ENCODE measurements around the gene AMPD2.
A peak's percentile ranks its signal among the peaks of the same experiment; 100 is the strongest.

Gene AMPD2

DNA sequence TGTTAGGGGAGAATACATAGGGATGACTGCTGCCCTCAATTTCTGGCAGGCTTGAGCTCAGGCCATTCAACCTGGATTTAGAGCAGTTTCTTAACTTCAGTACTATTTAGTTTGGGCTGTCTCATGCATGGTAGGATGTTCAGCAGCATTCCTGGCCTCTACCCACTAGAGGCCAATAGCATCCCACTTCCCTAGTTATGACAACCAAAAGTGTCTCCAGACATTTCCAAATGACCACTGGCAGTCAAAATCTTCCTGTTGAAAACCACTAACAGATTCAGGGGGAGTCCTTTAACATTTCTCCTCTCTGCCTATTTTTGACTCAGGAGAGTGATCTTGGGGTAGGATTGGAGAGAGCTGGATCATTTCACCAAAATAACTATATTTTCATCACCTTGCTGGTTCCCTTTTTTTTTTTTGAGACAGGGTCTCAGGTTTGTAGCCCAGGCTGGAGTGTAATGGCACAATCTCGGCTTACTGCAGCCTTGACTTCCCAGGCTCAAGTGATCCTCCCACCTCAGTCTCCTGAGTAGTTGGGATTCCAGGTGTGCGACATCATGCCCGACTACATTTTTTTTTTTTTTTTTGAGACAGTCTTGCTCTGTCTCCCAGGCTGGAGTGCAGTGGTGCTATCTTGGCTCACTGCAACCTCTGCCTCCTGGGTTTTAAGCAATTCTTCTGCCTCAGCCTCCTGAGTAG, 8.9 kb upstream of the AMPD2 start:
- TF ChIP-seq, protein P1, sequence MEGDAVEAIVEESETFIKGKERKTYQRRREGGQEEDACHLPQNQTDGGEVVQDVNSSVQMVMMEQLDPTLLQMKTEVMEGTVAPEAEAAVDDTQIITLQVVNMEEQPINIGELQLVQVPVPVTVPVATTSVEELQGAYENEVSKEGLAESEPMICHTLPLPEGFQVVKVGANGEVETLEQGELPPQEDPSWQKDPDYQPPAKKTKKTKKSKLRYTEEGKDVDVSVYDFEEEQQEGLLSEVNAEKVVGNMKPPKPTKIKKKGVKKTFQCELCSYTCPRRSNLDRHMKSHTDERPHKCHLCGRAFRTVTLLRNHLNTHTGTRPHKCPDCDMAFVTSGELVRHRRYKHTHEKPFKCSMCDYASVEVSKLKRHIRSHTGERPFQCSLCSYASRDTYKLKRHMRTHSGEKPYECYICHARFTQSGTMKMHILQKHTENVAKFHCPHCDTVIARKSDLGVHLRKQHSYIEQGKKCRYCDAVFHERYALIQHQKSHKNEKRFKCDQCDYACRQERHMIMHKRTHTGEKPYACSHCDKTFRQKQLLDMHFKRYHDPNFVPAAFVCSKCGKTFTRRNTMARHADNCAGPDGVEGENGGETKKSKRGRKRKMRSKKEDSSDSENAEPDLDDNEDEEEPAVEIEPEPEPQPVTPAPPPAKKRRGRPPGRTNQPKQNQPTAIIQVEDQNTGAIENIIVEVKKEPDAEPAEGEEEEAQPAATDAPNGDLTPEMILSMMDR (IDR thresholded peaks at IDR 0.05; ENCODE audit: low read depth, low read length, missing control alignments): no peak
- in situ Hi-C loops (cut with HindIII; ENCODE audit: low pct_ligation_motif_present, low sequenced_read_pairs): no loop called here

DNA sequence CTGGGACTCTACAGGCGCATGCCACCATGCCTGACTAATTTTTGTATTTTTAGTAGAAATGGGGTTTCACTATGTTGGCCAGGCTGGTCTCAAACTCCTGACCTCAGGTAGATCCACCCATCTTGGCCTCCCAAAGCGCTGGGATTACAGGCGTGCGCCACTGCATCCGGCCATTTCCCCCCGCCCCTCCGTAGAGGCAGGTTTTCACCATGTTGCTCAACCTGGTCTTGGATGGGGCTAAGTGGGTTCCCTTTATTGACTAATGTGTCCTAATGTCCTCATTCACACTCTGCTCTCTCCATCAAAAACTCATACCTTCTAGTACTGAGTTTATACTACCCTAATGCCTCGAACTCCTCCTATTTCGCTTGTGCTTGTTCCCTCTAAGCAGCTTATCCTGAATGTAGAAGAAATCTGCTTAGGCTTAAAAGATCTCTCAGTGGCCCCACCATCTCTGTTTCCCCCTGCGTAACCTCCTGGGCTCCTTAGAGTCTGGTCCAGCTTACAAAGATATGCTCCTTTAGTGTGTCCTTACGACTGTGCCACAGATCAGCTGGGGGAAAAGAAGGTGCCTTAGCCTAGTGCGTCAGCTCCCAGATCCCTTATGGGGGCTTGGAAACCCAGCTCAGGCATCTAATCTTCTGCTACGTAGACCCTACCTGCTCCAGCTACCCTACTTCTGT, 8.2 kb upstream of the AMPD2 start:
- DNase-seq: no peak
- in situ Hi-C loops (cut with HindIII; ENCODE audit: low pct_ligation_motif_present, low sequenced_read_pairs): no loop called here
- Histone ChIP-seq H3K4me3 (ENCODE audit: low read depth, low read length) (no peak overlapping the region), H3K27ac (no peak overlapping the region), H3K27me3 (replicated peaks) (no peaks in the 10 kb centered on the region), H3K36me3 (replicated peaks) (no peaks in the 10 kb centered on the region)
- TF ChIP-seq, protein P1 (IDR thresholded peaks at IDR 0.05; ENCODE audit: low read depth, low read length, missing control alignments): no peak

More for the DNA sequence above, 8.9 kb upstream of the AMPD2 start:
- peak; percentile 36 for DNase-seq
- no peak overlapping the region for H3K4me3 ChIP-seq (ENCODE audit: low read depth, low read length)
- no peaks in the 10 kb centered on the region for H3K36me3 ChIP-seq (replicated peaks)
- no peaks in the 10 kb centered on the region for H3K27me3 ChIP-seq (replicated peaks)
- peak overlapping the region; percentile 51 for H3K27ac ChIP-seq

DNA sequence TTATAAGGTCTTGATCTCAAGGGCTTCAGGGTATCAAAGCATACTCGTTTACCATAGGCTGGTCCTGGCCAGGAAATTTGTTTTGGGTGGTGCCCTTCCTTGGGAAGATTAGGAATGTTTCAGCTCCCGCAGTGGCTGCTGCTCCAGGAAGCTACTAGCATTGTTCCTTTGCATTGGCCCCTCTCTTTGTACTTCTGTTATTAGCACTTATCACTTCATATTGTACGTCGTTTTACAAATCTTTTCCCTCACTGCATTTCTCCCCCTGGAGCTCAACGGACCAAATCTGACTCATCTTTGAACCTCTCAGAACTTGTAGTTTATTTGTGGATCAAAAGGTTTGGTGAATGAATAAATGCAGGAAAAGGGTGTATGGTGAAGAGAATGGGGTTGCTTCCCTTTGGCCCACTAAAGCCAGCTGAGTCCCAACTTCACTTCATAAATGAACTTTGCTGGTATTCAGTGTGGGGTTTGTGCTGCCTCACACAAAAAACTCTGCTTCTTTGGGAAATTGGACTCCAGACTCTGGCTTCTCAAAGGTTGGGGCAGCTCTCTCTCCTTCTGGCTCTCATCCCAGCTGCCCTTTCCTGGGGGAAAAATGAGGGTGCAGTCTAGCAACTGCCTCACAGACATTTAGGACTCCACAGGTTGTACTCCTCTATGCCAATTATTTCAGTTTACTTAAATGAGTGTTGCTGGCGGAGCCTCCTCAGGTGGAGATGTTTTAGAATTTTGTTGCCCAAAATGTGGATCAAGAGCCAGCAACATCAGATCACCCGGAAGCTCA, 6.1 kb upstream of the AMPD2 start:
- TF ChIP-seq, protein P1 (IDR thresholded peaks at IDR 0.05; ENCODE audit: low read depth, low read length, missing control alignments): no peak
- no peak overlapping the region for H3K4me3 ChIP-seq (ENCODE audit: low read depth, low read length)
- in situ Hi-C loops (cut with HindIII; ENCODE audit: low pct_ligation_motif_present, low sequenced_read_pairs): no loop called here
- H3K36me3 ChIP-seq (replicated peaks): no peaks in the 10 kb centered on the region
- peak overlapping the region; percentile 23 for H3K27ac ChIP-seq
- H3K27me3 ChIP-seq (replicated peaks): no peaks in the 10 kb centered on the region
- peak; percentile 40 for DNase-seq

DNA sequence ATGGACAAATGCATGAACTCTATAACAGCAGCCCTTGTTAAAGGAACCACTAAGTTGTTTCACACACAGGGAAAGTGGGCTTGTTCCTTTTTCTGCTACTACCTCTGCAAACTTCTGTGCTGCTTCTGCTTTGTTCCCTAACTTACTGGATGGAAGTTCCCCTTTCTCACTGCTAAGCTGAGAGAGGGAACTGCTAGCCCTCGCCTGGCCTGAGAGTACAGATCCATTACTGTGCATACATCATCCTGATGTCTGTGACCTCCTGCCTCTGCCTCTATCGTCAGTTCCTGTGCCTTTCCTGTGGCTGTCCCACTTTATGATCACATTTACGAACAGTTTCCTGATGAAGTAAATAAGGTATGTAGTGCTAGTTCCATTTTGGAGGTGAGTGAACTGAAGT, 3.8 kb upstream of the AMPD2 start:
- H3K27ac ChIP-seq: peak overlapping the region; percentile 5

DNA sequence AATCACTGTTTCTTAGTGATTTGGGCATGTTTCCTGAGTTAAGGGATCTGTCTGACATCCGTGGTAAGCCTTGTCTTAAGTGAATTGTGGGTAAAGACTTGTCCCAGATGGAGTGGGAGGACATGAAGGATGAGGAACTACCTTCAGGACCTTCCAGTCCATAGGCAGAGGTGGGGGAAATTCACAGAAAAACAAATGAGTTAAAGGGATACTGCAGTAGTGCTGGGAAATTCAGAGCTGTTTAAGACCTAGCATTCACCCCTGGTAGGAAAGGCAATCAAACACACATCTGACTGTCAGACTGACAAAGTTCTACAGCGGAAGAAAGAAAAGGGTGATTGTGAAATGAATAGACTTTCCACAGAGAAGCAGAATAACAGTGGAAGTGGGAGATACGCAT, 3.2 kb upstream of the AMPD2 start:
- peak overlapping the region; percentile 87 for H3K27ac ChIP-seq
- no peak for DNase-seq
- TF ChIP-seq, protein P1 (IDR thresholded peaks at IDR 0.05; ENCODE audit: low read depth, low read length, missing control alignments): no peak
- no peak overlapping the region for H3K4me3 ChIP-seq (ENCODE audit: low read depth, low read length)
- in situ Hi-C loops (cut with HindIII; ENCODE audit: low pct_ligation_motif_present, low sequenced_read_pairs): no loop called here
- no peaks in the 10 kb centered on the region for H3K27me3 ChIP-seq (replicated peaks)
- H3K36me3 ChIP-seq (replicated peaks): no peaks in the 10 kb centered on the region

More for the DNA sequence above, 3.8 kb upstream of the AMPD2 start:
- H3K4me3 ChIP-seq (ENCODE audit: low read depth, low read length): no peak overlapping the region
- no peaks in the 10 kb centered on the region for H3K36me3 ChIP-seq (replicated peaks)
- H3K27me3 ChIP-seq (replicated peaks): no peaks in the 10 kb centered on the region
- DNase-seq: no peak
- in situ Hi-C loops (cut with HindIII; ENCODE audit: low pct_ligation_motif_present, low sequenced_read_pairs): no loop called here
- TF ChIP-seq, protein P1 (IDR thresholded peaks at IDR 0.05; ENCODE audit: low read depth, low read length, missing control alignments): no peak
